Measurements from ENCODE around the gene KPNA3. TPM values are rescaled to one million over a fixed set of nuclear protein-coding genes. Genes with fewer than 3 reads are reported as not detected.

The KPNA3 gene
- total and polyA plus RNA-seq, 2 experiments from 2014 or later = 23.8 to 32.6 TPM

DNA sequence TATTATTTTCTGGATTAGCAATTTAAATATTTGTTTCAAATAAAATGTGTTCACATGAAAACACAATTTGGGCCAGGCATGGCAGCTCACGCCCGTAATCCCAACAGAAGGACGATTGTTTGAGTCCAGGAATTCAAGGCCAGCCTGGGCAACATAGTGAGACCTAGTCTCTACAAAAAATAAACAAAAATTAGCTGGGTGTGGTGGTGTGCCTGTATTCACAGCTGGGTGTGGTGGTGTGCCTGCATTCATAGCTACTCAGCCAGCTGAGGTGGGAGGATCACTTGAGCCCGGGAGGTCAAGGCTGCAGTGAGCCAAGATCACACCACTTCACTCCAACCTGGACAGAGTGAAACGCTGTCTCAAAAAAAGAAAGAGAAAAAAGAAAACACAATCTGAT, 46.4 kb downstream of the KPNA3 start:
- no peaks in the 10 kb centered on the region for H3K4me1 ChIP-seq (ENCODE audit: low read depth)
- peaks cover 15% of the 10 kb centered on the region for H3K36me3 ChIP-seq
- H3K4me3 ChIP-seq = no peak overlapping the region
- no peaks in the 10 kb centered on the region for H3K27me3 ChIP-seq
- no peak for DNase-seq (ENCODE audit: low read depth in 1 of 2, low spot score in 1 of 2)
- no peak overlapping the region for H3K27ac ChIP-seq
- no peaks in the 10 kb centered on the region for H3K9me3 ChIP-seq (ENCODE audit: low read depth)
- TF ChIP-seq, protein P1, sequence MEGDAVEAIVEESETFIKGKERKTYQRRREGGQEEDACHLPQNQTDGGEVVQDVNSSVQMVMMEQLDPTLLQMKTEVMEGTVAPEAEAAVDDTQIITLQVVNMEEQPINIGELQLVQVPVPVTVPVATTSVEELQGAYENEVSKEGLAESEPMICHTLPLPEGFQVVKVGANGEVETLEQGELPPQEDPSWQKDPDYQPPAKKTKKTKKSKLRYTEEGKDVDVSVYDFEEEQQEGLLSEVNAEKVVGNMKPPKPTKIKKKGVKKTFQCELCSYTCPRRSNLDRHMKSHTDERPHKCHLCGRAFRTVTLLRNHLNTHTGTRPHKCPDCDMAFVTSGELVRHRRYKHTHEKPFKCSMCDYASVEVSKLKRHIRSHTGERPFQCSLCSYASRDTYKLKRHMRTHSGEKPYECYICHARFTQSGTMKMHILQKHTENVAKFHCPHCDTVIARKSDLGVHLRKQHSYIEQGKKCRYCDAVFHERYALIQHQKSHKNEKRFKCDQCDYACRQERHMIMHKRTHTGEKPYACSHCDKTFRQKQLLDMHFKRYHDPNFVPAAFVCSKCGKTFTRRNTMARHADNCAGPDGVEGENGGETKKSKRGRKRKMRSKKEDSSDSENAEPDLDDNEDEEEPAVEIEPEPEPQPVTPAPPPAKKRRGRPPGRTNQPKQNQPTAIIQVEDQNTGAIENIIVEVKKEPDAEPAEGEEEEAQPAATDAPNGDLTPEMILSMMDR (IDR thresholded peaks at IDR 0.05; ENCODE audit: low read depth, low read length) = no peak

DNA sequence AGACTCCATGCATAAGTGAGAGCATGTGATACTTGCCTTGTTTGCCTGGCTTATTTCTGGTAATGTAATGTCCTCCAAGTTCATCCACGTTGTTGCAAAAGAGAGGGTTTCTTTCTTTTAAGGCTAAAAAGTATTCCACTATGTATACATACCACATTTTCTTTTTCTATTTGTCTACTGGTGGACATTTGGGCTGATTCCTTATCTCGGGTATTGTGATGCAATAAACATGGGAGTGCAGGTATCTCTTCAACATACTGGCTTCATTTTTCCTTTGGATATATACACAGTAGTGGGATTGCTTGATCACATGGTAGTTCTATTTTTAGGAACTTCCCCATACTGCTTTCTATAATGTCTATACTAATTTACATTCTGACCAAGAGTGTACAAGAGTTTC, 51.6 kb downstream of the KPNA3 start:
- TF ChIP-seq, protein P1 (IDR thresholded peaks at IDR 0.05; ENCODE audit: low read depth, low read length) = no peak

DNA sequence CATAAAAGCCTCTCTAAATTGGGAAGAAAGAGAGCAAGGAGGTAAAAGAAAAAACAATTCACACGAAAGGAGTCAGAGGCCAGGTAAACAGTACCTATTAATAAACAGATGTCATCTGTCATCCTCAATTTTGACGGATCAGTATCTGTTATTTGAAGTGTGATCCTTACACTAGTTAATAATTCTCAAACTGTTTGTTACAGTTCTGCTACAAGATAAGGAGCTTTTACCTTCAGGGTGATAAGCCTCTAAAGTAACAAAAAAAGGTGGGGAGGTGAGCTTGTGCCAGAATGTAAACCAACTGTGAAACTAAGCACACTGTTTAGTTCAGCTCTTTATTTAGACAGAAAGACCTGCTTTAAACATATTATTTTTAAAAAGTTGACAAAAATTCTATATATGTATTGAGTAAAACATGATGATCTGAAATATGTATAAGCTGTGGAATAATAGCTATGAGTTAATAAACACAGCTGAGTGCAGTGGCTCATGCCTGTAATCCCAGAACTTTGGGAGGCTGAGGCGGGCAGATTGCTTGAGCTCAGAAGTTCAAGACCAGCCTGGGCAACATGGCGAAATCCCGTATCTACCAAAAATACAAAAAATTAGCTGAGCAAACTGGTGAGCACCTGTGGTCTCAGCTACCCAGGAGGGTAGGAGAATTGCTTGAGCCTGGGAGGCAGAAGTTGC, 52.8 kb downstream of the KPNA3 start:
- Histone ChIP-seq H3K9me3 (ENCODE audit: low read depth) (no peaks in the 10 kb centered on the region), H3K4me1 (ENCODE audit: low read depth) (no peaks in the 10 kb centered on the region), H3K27ac (peak overlapping the region; percentile 29), H3K27me3 (no peaks in the 10 kb centered on the region), H3K36me3 (peaks cover 15% of the 10 kb centered on the region), H3K4me3 (no peak overlapping the region)
- no peak for DNase-seq (ENCODE audit: low read depth in 1 of 2, low spot score in 1 of 2)
- TF ChIP-seq, protein P1 (IDR thresholded peaks at IDR 0.05; ENCODE audit: low read depth, low read length) = no peak

More for the DNA sequence above, 51.6 kb downstream of the KPNA3 start:
- no peak overlapping the region for H3K4me3 ChIP-seq
- DNase-seq (ENCODE audit: low read depth in 1 of 2, low spot score in 1 of 2) = no peak
- no peaks in the 10 kb centered on the region for H3K9me3 ChIP-seq (ENCODE audit: low read depth)
- H3K36me3 ChIP-seq = peaks cover 15% of the 10 kb centered on the region
- H3K4me1 ChIP-seq (ENCODE audit: low read depth) = no peaks in the 10 kb centered on the region
- no peaks in the 10 kb centered on the region for H3K27me3 ChIP-seq
- no peak overlapping the region for H3K27ac ChIP-seq

DNA sequence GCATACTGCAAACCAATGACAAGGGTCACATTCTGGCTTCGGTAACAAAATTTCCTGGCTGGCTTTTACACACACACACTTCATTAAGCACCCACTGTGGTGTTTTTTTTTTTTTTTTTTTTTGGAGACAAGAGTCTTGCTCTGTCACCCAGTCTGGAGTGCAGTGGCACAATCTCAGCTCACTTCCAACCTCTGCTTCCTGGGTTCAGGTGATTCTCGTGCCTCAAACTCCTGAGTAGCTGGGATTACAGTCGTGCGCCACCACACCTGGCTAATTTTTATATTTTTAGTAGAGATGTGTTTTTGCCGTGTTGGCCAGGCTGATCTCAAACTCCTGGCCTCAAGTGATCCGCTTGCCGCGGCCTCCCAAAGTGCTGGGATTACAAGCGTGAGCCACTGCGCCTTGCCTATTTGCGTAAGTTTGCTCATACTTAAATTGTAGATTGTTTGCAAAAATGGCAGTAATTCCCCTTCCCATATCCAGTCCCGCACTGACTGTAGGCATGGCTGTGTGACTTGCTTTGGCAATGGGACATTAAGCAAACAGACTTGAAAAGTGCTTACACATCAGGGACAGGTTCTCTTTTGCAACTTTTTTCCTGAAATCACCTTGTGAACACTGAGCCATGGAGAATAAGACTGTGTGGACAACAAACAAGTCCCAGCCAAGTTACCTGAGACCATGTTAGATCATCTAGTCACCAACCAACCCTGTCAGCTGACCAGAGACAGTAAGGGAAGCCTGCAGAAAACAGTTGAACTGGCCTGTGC, 59.1 kb downstream of the KPNA3 start:
- H3K9me3 ChIP-seq (ENCODE audit: low read depth) = no peaks in the 10 kb centered on the region
- TF ChIP-seq, protein P1 (IDR thresholded peaks at IDR 0.05; ENCODE audit: low read depth, low read length) = no peak
- no peaks in the 10 kb centered on the region for H3K27me3 ChIP-seq
- no peaks in the 10 kb centered on the region for H3K4me1 ChIP-seq (ENCODE audit: low read depth)
- DNase-seq (ENCODE audit: low read depth in 1 of 2, low spot score in 1 of 2) = peak in 1 of 2 donors; percentile 5
- peaks cover 20% of the 10 kb centered on the region for H3K36me3 ChIP-seq
- H3K27ac ChIP-seq = peak overlapping the region; percentile 64
- H3K4me3 ChIP-seq = no peak overlapping the region

GRCh38 chr13:49731766-49732165, 60.7 kb downstream of the KPNA3 start:
- no peaks in the 10 kb centered on the region for H3K9me3 ChIP-seq (ENCODE audit: low read depth)
- no peaks in the 10 kb centered on the region for H3K4me1 ChIP-seq (ENCODE audit: low read depth)
- no peak overlapping the region for H3K4me3 ChIP-seq
- H3K27ac ChIP-seq = peak overlapping the region; percentile 49
- H3K27me3 ChIP-seq = no peaks in the 10 kb centered on the region
- H3K36me3 ChIP-seq = peaks cover 22% of the 10 kb centered on the region
- TF ChIP-seq, protein P1 (IDR thresholded peaks at IDR 0.05; ENCODE audit: low read depth, low read length) = no peak
- DNase-seq (ENCODE audit: low read depth in 1 of 2, low spot score in 1 of 2) = peak in 1 of 2 donors; percentile 62
